ENCODE data around the gene LRG1. TPM values are rescaled to one million over a fixed set of nuclear protein-coding genes. Genes with fewer than 3 reads are reported as not detected.

The LRG1 gene
- total and polyA plus RNA-seq, 2 of the 13 experiments (the other 11 are each of a cell fraction or from before 2014, with no cell fraction given) = 12.0 to 39.3 TPM

DNA sequence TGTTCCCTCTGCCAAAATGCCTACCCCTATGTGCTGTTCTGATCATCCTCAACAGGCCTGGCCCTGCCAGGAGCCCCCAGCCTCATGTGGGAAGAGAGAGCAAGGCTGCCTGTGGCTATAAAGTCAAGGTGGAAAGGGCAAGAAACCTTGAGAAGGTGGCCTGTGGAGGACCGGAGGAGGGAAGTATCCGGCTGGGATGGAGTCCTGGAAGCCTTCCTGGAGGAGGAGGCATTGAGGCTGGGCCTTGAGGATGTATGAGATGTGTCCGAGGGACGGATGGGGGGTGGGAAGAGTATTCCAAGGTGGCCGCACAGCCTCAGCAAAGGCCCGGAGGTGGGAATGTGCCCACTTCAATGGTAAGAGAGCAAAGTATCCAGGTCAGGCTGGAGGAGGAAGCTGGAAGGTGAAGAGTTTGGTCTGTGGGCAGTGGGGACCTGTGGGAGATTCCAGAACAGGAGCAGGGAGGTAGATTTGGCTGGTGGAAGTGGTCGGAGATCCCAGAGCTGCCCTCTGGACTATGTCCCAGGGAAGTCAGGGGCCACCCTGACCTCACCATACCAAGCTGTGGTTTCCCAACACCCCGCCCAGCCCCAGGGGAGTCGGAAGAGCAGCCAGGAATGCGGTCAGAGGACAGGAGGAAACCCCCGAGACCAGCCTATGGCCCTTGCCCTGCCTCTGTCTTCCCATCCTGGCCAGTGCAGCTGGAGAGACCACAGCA, 18.5 kb downstream of the LRG1 start (continued):
- TF ChIP-seq, protein P1, sequence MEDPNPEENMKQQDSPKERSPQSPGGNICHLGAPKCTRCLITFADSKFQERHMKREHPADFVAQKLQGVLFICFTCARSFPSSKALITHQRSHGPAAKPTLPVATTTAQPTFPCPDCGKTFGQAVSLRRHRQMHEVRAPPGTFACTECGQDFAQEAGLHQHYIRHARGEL (CRISPR knock-in tag; IDR thresholded peaks at IDR 0.05) = no peak
- TF ChIP-seq, protein P2, sequence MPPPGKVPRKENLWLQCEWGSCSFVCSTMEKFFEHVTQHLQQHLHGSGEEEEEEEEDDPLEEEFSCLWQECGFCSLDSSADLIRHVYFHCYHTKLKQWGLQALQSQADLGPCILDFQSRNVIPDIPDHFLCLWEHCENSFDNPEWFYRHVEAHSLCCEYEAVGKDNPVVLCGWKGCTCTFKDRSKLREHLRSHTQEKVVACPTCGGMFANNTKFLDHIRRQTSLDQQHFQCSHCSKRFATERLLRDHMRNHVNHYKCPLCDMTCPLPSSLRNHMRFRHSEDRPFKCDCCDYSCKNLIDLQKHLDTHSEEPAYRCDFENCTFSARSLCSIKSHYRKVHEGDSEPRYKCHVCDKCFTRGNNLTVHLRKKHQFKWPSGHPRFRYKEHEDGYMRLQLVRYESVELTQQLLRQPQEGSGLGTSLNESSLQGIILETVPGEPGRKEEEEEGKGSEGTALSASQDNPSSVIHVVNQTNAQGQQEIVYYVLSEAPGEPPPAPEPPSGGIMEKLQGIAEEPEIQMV (CRISPR knock-in tag; IDR thresholded peaks at IDR 0.05; ENCODE audit: low read depth) = 0 out of 2 replicates have a peak, but pooled peaks have one; percentile 19
- TF ChIP-seq RFX1 (IDR thresholded peaks at IDR 0.05) = no peak
- peak; percentile 78 for TF ChIP-seq ZMYM3 (CRISPR knock-in tag; IDR thresholded peaks at IDR 0.05)
- TF ChIP-seq ZNF761 (CRISPR knock-in tag; conservative IDR thresholded peaks at IDR 0.05) = no peak
- no peak for TF ChIP-seq ZNF619 (CRISPR knock-in tag; IDR thresholded peaks at IDR 0.05)
- no peak for TF ChIP-seq POLR2AphosphoS2 (IDR thresholded peaks at IDR 0.05; ENCODE audit: low read depth, low read length)
- TF ChIP-seq, protein P3, sequence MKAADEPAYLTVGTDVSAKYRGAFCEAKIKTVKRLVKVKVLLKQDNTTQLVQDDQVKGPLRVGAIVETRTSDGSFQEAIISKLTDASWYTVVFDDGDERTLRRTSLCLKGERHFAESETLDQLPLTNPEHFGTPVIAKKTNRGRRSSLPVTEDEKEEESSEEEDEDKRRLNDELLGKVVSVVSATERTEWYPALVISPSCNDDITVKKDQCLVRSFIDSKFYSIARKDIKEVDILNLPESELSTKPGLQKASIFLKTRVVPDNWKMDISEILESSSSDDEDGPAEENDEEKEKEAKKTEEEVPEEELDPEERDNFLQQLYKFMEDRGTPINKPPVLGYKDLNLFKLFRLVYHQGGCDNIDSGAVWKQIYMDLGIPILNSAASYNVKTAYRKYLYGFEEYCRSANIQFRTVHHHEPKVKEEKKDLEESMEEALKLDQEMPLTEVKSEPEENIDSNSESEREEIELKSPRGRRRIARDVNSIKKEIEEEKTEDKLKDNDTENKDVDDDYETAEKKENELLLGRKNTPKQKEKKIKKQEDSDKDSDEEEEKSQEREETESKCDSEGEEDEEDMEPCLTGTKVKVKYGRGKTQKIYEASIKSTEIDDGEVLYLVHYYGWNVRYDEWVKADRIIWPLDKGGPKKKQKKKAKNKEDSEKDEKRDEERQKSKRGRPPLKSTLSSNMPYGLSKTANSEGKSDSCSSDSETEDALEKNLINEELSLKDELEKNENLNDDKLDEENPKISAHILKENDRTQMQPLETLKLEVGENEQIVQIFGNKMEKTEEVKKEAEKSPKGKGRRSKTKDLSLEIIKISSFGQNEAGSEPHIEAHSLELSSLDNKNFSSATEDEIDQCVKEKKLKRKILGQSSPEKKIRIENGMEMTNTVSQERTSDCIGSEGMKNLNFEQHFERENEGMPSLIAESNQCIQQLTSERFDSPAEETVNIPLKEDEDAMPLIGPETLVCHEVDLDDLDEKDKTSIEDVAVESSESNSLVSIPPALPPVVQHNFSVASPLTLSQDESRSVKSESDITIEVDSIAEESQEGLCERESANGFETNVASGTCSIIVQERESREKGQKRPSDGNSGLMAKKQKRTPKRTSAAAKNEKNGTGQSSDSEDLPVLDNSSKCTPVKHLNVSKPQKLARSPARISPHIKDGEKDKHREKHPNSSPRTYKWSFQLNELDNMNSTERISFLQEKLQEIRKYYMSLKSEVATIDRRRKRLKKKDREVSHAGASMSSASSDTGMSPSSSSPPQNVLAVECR (CRISPR knock-in tag; IDR thresholded peaks at IDR 0.05; ENCODE audit: borderline replicate concordance) = peak; percentile 20; the same call in 1 of the 2 replicates
- TF ChIP-seq, protein P4, sequence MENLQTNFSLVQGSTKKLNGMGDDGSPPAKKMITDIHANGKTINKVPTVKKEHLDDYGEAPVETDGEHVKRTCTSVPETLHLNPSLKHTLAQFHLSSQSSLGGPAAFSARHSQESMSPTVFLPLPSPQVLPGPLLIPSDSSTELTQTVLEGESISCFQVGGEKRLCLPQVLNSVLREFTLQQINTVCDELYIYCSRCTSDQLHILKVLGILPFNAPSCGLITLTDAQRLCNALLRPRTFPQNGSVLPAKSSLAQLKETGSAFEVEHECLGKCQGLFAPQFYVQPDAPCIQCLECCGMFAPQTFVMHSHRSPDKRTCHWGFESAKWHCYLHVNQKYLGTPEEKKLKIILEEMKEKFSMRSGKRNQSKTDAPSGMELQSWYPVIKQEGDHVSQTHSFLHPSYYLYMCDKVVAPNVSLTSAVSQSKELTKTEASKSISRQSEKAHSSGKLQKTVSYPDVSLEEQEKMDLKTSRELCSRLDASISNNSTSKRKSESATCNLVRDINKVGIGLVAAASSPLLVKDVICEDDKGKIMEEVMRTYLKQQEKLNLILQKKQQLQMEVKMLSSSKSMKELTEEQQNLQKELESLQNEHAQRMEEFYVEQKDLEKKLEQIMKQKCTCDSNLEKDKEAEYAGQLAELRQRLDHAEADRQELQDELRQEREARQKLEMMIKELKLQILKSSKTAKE (CRISPR knock-in tag; IDR thresholded peaks at IDR 0.05; ENCODE audit: borderline replicate concordance) = peak; percentile 75; the same call in 1 of the 2 replicates
- TF ChIP-seq, protein P5, sequence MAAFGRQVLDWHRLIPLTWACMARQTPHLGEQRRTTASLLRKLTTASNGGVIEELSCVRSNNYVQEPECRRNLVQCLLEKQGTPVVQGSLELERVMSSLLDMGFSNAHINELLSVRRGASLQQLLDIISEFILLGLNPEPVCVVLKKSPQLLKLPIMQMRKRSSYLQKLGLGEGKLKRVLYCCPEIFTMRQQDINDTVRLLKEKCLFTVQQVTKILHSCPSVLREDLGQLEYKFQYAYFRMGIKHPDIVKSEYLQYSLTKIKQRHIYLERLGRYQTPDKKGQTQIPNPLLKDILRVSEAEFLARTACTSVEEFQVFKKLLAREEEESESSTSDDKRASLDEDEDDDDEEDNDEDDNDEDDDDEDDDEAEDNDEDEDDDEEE (CRISPR knock-in tag; IDR thresholded peaks at IDR 0.05) = no peak
- no peak for TF ChIP-seq TAF15 (IDR thresholded peaks at IDR 0.05; ENCODE audit: low read depth, low read length, poor library complexity, severe bottlenecking)
- TF ChIP-seq ZNF557 (CRISPR knock-in tag; IDR thresholded peaks at IDR 0.05) = no peak
